Panc1 (cell line): ENCODE data around the gene FNDC10.

ENCODE experiments used
- POLR2AphosphoS5 ChIP-seq: IDR thresholded peaks from 2 replicates; pipeline ENCODE4 v1.6.1; 2012; ENCODE audit warnings: mild to moderate bottlenecking, low read depth, low read length, moderate library complexity
- REST ChIP-seq, 2 experiments: IDR thresholded peaks; 2 replicates each; pipeline ENCODE4 v1.6.1; 2011 to 2012; ENCODE audit warnings: low read depth in 2 of 2, control low read depth in 1 of 2, low read length in 1 of 2, mild to moderate bottlenecking in 1 of 2, moderate library complexity in 1 of 2; ENCODE audit not compliant: insufficient read depth in 1 of 2
- SIN3A ChIP-seq: IDR thresholded peaks from 2 replicates; pipeline ENCODE4 v1.6.1; 2012; ENCODE audit warnings: low read depth, mild to moderate bottlenecking, low read length, moderate library complexity, borderline replicate concordance; ENCODE audit not compliant: insufficient read depth
- TCF7L2 ChIP-seq: IDR thresholded peaks from 2 replicates; pipeline ENCODE4 v1.6.1; 2011; ENCODE audit warnings: mild to moderate bottlenecking, low read depth, low read length, inconsistent platforms
- TF ChIP-seq, protein P1 (sequence below): fragments of 450-650 bp; IDR thresholded peaks from 2 replicates; pipeline ENCODE4 v1.5.1; 2017; ENCODE audit warnings: mild to moderate bottlenecking

DNA sequence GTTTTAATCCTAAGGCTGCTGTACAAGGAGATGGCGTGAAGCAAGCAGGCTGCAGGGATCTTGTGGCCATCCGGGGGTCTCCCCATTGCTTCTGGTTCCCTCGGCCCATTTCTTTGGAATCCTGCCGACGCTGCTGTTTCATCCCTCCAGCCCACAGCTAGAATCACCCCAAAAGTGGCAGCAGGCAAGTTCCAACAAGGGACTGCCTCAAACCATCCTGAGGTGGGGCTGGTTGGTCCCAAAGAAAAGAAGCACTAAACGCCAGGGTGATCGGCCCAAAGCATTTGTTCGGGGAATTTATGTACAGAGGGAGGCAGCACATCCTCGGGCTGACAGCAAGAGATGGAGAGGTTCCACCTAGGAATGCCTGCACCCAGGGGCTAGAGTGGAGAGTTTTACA, 10.9 kb upstream of the FNDC10 start:
- TF ChIP-seq POLR2AphosphoS5 = no peak
- TF ChIP-seq SIN3A = no peak
- TF ChIP-seq, protein P1, sequence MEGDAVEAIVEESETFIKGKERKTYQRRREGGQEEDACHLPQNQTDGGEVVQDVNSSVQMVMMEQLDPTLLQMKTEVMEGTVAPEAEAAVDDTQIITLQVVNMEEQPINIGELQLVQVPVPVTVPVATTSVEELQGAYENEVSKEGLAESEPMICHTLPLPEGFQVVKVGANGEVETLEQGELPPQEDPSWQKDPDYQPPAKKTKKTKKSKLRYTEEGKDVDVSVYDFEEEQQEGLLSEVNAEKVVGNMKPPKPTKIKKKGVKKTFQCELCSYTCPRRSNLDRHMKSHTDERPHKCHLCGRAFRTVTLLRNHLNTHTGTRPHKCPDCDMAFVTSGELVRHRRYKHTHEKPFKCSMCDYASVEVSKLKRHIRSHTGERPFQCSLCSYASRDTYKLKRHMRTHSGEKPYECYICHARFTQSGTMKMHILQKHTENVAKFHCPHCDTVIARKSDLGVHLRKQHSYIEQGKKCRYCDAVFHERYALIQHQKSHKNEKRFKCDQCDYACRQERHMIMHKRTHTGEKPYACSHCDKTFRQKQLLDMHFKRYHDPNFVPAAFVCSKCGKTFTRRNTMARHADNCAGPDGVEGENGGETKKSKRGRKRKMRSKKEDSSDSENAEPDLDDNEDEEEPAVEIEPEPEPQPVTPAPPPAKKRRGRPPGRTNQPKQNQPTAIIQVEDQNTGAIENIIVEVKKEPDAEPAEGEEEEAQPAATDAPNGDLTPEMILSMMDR = no peak
- TF ChIP-seq TCF7L2 = no peak
- no peak for TF ChIP-seq REST (IDR thresholded peaks at IDR 0.05; ENCODE audit: insufficient read depth in 1 of 2, low read depth in 2 of 2, low read length in 1 of 2)
